ENCODE results near the gene GHR.

DNA sequence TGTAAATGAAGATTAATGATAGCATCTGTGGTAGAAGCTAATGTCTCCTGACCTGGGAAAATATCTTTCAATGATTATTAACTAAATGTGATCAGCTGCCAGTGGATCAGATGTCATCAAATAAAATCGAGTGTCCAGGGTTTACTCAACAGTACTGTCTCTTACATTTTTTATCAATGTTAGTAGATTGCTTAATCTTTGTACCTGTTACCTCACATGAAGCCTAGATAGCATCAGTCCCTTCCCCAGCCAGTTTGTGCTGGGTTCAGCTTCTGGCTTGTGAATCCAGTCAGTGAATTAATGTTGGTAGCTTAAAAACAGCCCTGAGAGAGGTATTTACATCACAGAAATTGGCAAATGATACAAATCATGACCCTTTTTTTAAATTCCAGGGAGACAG lies 134.4 kb downstream of the GHR start:
- TF ChIP-seq, protein P1, sequence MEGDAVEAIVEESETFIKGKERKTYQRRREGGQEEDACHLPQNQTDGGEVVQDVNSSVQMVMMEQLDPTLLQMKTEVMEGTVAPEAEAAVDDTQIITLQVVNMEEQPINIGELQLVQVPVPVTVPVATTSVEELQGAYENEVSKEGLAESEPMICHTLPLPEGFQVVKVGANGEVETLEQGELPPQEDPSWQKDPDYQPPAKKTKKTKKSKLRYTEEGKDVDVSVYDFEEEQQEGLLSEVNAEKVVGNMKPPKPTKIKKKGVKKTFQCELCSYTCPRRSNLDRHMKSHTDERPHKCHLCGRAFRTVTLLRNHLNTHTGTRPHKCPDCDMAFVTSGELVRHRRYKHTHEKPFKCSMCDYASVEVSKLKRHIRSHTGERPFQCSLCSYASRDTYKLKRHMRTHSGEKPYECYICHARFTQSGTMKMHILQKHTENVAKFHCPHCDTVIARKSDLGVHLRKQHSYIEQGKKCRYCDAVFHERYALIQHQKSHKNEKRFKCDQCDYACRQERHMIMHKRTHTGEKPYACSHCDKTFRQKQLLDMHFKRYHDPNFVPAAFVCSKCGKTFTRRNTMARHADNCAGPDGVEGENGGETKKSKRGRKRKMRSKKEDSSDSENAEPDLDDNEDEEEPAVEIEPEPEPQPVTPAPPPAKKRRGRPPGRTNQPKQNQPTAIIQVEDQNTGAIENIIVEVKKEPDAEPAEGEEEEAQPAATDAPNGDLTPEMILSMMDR (IDR thresholded peaks at IDR 0.05; ENCODE audit: low read depth, low read length) = no peak
- TF ChIP-seq MYC (IDR thresholded peaks at IDR 0.05; ENCODE audit: low read depth, low read length) (no peak), POLR2A (IDR thresholded peaks at IDR 0.05; ENCODE audit: extremely low read depth, insufficient read length) (no peak)

All from NB4 (cell line).